HK-2 (cell line): Measurements from ENCODE around the gene UBE2J2.

ENCODE experiments used
- DNase-seq: peaks from one replicate; pipeline ENCODE4 v3.0.0-alpha.2; 2018; ENCODE audit not compliant: unreplicated experiment

Gene UBE2J2

GRCh38 chr1:1295154-1295923 lies 21.7 kb upstream of the UBE2J2 start:
- no peak for DNase-seq

GRCh38 chr1:1294250-1294890 lies 20.7 kb upstream of the UBE2J2 start:
- no peak for DNase-seq

GRCh38 chr1:1293263-1294249 lies 19.9 kb upstream of the UBE2J2 start:
- no peak for DNase-seq

- DNase-seq, result no peak
These were observed 19.2 kb upstream of the UBE2J2 start for GRCh38 chr1:1292851-1293250.

- no peak for DNase-seq
These were observed 18.8 kb upstream of the UBE2J2 start for GRCh38 chr1:1292442-1292779.

GRCh38 chr1:1291548-1292441 lies 18.1 kb upstream of the UBE2J2 start:
- DNase-seq, result peak; percentile 70

DNA sequence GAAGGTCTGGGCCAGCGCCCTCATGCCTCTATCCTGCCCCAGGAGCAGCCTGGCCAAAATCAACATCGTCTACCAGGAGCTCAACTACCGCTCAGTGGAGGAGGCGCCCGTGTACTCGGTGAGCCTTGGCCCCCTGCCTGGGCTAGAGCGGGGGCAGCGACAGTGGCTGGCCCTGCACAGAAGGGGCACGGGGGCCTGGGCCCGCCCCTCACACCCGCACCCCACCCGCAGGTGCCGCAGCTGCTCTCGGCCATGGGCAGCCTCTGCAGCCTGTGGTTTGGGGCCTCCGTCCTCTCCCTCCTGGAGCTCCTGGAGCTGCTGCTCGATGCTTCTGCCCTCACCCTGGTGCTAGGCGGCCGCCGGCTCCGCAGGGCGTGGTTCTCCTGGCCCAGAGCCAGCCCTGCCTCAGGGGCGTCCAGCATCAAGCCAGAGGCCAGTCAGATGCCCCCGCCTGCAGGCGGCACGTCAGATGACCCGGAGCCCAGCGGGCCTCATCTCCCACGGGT lies 17.4 kb upstream of the UBE2J2 start:
- no peak for DNase-seq

GRCh38 chr1:1290238-1290731 lies 16.6 kb upstream of the UBE2J2 start:
- peak; percentile 67 for DNase-seq

- no peak for DNase-seq
These were observed 13.8 kb upstream of the UBE2J2 start for GRCh38 chr1:1287288-1288110.

GRCh38 chr1:1286313-1287261 lies 12.9 kb upstream of the UBE2J2 start:
- DNase-seq, result no peak

GRCh38 chr1:1285611-1286311 lies 12.1 kb upstream of the UBE2J2 start:
- no peak for DNase-seq

GRCh38 chr1:1285102-1285571 lies 11.5 kb upstream of the UBE2J2 start:
- DNase-seq, result no peak

GRCh38 chr1:1284221-1285101 lies 10.8 kb upstream of the UBE2J2 start:
- no peak for DNase-seq

DNA sequence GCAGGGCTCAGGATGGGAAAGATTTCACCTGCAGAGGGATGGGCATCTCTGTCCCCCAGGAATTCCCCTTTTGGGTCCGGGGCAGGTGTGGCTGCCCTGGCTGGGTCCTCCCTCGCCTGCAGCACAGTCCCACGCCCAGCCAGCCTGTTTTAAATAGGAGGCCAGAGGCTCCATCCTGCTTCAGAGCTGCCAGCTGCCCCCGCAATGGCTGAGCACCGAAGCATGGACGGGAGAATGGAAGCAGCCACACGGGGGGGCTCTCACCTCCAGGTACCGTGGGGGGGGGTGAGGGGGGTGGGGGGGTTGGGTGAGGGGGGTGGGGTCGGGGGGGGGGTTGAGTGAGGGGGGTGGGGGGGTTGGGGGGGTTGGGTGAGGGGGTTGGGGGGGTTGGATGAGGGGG lies 10.2 kb upstream of the UBE2J2 start:
- DNase-seq, result peak; percentile 40

DNA sequence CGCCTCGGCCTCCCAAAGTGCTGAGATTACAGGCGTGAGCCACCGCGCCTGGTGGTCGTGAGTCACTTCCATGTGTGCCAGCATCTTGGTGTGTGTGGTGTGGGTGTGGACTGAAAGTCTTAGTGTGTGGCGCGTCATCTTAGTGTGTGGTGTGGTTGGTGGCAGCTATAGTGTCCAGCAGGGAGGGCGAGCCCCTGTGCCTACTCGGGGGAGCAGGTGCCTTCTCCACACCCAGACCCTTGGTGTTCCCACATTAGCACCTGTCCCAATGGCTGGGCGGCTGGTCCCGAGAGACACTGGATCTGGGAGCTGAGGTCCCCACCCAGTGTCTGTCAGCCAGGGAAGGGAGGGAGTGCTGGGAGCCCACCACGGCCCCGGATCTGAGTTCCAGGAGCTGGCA lies 9.3 kb upstream of the UBE2J2 start:
- no peak for DNase-seq

DNA sequence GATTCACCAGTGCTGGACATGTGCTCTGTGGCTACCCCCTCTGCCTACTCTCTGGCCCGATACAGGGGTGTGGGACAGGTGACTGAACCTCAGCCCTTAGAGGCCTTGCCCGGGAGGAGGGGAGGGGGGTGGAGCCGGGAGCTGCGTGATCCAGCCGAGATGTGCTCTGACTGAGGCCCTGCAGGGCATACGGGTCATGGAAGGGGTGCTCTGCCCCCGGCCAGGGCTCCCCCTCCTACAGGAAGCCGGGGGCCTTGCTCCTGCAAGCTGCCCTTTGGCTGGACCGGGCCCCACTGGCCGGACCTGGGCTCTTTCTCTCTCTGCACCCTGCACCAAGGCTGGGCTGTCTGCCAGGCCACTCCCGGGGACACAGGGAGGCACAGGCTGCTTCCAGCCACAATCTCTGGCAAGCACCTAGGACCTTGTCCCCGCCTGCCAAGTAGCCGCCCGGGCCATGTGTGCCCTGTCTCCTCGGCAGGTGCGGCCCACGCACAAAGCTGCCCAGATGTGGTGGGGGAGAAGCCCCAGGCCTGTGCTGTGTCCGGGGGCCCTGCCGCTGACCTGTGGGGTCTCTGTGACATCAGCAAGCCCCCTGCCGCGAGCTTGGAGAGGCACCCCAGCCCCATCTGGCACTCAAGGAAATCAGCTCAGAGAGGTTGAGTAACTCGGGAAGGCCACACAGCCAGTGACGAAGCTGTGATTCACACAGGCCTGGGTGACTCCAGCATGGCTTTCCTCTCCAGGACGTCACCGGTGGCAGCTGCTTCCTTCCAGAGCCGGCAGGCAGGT lies 8.1 kb upstream of the UBE2J2 start:
- DNase-seq, result peak; percentile 76
